ENCODE data around the gene KIAA0825.

GRCh38 chr5:94431696-94432095 lies 186.7 kb downstream of the KIAA0825 start:
- TF ChIP-seq CTCF (IDR thresholded peaks at IDR 0.05; ENCODE audit: low read length) = no peak
- TF ChIP-seq EZH2 (IDR thresholded peaks at IDR 0.05; ENCODE audit: borderline replicate concordance, low read length) = no peak
